IMR-90 (cell line): ENCODE results near the gene CDH13. TPM values are rescaled to one million over a fixed set of nuclear protein-coding genes. Genes with fewer than 3 reads are reported as not detected.

ENCODE experiments used
- ATAC-seq: fragments of 200-7000 bp; cut with Tn5 transposase; 2 replicates; pipeline ENCODE4 v1.9.1; 2020; ENCODE audit warnings: low read depth, mild to moderate bottlenecking, moderate library complexity
- BruUV-seq: library from RNA; stranded (reverse); fragments of 400-500 nt; replicated peaks from 2 replicates; lab custom pipeline; 2021; lab: Mats Ljungman, UMichigan
- CTCF ChIA-PET: fragments of 300-600 bp; formaldehyde crosslinking; extraction: SDS; loops from one replicate; lab custom pipeline; 2021; ENCODE audit warnings: antibody characterized with exemption; lab: Yijun Ruan, JAX
- POLR2A ChIA-PET: fragments of 300-600 bp; sonication (Branson Sonifier 250); formaldehyde crosslinking; loops from one replicate; lab custom pipeline; 2022; ENCODE audit warnings: antibody characterized with exemption; ENCODE audit not compliant: unreplicated experiment; lab: Charles Lee
- DNase-seq: peaks from one replicate; pipeline ENCODE4 v3.0.0; 2013
- H2AFZ ChIP-seq: replicated peaks from 2 replicates; pipeline ENCODE3; 2013; ENCODE audit warnings: low read length, mild to moderate bottlenecking; ENCODE audit not compliant: poor library complexity
- H2AK5ac ChIP-seq: 2 replicates; pipeline ENCODE4 v1.6.1; 2013; ENCODE audit warnings: low read depth, low read length, inconsistent platforms
- H2AK9ac ChIP-seq: replicated peaks from 2 replicates; pipeline ENCODE3; 2013; ENCODE audit warnings: mild to moderate bottlenecking, low read depth, low read length, moderate library complexity; ENCODE audit not compliant: poor library complexity
- H2BK120ac ChIP-seq: 2 replicates; pipeline ENCODE4 v1.6.1; 2013; ENCODE audit warnings: low read depth, low read length, inconsistent platforms
- H2BK15ac ChIP-seq: 3 replicates; pipeline ENCODE4 v1.6.1; 2013; ENCODE audit warnings: low read depth, low read length, inconsistent platforms
- H2BK20ac ChIP-seq: 2 replicates; pipeline ENCODE4 v1.6.1; 2013; ENCODE audit warnings: low read depth, mild to moderate bottlenecking, inconsistent platforms, low read length, moderate library complexity
- H2BK5ac ChIP-seq: 2 replicates; pipeline ENCODE4 v1.6.1; 2013; ENCODE audit warnings: mild to moderate bottlenecking, low read depth, low read length, inconsistent platforms; ENCODE audit not compliant: poor library complexity, severe bottlenecking
- H3K14ac ChIP-seq: replicated peaks from 2 replicates; pipeline ENCODE4 v1.6.1; 2013; ENCODE audit warnings: low read depth, low read length, inconsistent platforms
- H3K18ac ChIP-seq: 2 replicates; pipeline ENCODE4 v1.6.1; 2013; ENCODE audit warnings: low read depth, low read length, control low read depth
- H3K23ac ChIP-seq: 2 replicates; pipeline ENCODE4 v1.6.1; 2013; ENCODE audit warnings: low read depth, low read length, inconsistent platforms
- H3K27ac ChIP-seq: 2 replicates; pipeline ENCODE4 v1.5.1; 2013; ENCODE audit warnings: mild to moderate bottlenecking, control low read depth, low read length; ENCODE audit not compliant: insufficient read depth
- H3K27me3 ChIP-seq: 2 replicates; pipeline ENCODE4 v1.6.1; 2013; ENCODE audit warnings: low read length; ENCODE audit not compliant: control insufficient read depth, insufficient read depth
- H3K36me3 ChIP-seq: 2 replicates; pipeline ENCODE4 v1.6.1; 2013; ENCODE audit warnings: low read length, mixed read lengths; ENCODE audit not compliant: control insufficient read depth, insufficient read depth
- H3K4ac ChIP-seq: 2 replicates; pipeline ENCODE4 v1.6.1; 2013; ENCODE audit warnings: low read depth, low read length, inconsistent platforms
- H3K4me1 ChIP-seq: 2 replicates; pipeline ENCODE4 v1.6.1; 2013; ENCODE audit warnings: low read length, mixed read lengths; ENCODE audit not compliant: control insufficient read depth, insufficient read depth
- H3K4me2 ChIP-seq: 2 replicates; pipeline ENCODE4 v1.6.1; 2013; ENCODE audit warnings: low read depth, mild to moderate bottlenecking, control low read depth, low read length, moderate library complexity
- H3K4me3 ChIP-seq: 2 replicates; pipeline ENCODE4 v1.5.1; 2013; ENCODE audit warnings: low read depth, mild to moderate bottlenecking, control low read depth, low read length, moderate library complexity; ENCODE audit not compliant: insufficient read depth
- H3K56ac ChIP-seq: 2 replicates; pipeline ENCODE4 v1.6.1; 2013; ENCODE audit warnings: low read length, inconsistent platforms; ENCODE audit not compliant: insufficient read depth; ENCODE audit errors: extremely low read depth
- H3K79me1 ChIP-seq, 2 experiments: 2 replicates each; pipeline ENCODE4 v1.6.1; 2013; ENCODE audit warnings: low read length in 2 of 2, inconsistent platforms in 1 of 2, low read depth in 1 of 2
- H3K9ac ChIP-seq: 2 replicates; pipeline ENCODE4 v1.6.1; 2013; ENCODE audit warnings: low read depth, low read length, control low read depth
- H3K9me1 ChIP-seq: 2 replicates; pipeline ENCODE4 v1.6.1; 2013; ENCODE audit warnings: low read length, inconsistent platforms; ENCODE audit not compliant: insufficient read depth
- H3K9me3 ChIP-seq: 2 replicates; pipeline ENCODE4 v1.6.1; 2013; ENCODE audit warnings: low read length; ENCODE audit not compliant: control insufficient read depth, insufficient read depth
- H4K20me1 ChIP-seq: 2 replicates; pipeline ENCODE4 v1.6.1; 2013; ENCODE audit warnings: low read length, inconsistent platforms; ENCODE audit not compliant: insufficient read depth
- H4K5ac ChIP-seq: 2 replicates; pipeline ENCODE4 v1.6.1; 2013; ENCODE audit warnings: mild to moderate bottlenecking, low read depth, low read length, control low read depth
- H4K8ac ChIP-seq, 2 experiments: 2 replicates each; pipeline ENCODE4 v1.6.1; 2013; ENCODE audit warnings: low read depth in 2 of 2, low read length in 2 of 2, control low read depth in 1 of 2, inconsistent platforms in 1 of 2
- H4K91ac ChIP-seq: 2 replicates; pipeline ENCODE4 v1.6.1; 2013; ENCODE audit warnings: low read depth, low read length, inconsistent platforms; ENCODE audit not compliant: insufficient read depth
- ELK1 ChIP-seq: fragments of 150-350 bp; IDR thresholded peaks from 2 replicates; pipeline ENCODE4 v1.6.1; 2016; ENCODE audit warnings: low read depth, mild to moderate bottlenecking, low read length, moderate library complexity, borderline replicate concordance
- WGBS, 2 experiments: methylation state at CpG; one replicate each; pipeline versions ENCODE4 v1.1.5 to v1.1.7; 2013; ENCODE audit warnings: missing lambda C conversion rate in 2 of 2; ENCODE audit not compliant: insufficient read length in 1 of 2; ENCODE audit errors: extremely low coverage in 2 of 2; 5-methylcytosine and 5-hydroxymethylcytosine counted together
- dilution Hi-C: fragments of 300-500 bp; cut with HindIII; formaldehyde crosslinking; loops from one replicate; pipeline ENCODE4 v1.14.3; 2018; ENCODE audit warnings: low sequenced_read_pairs; ENCODE audit not compliant: unreplicated experiment
- in situ Hi-C: fragments of 300-500 bp; cut with MboI; formaldehyde crosslinking; loops from 3 replicates; pipeline ENCODE4 v1.14.3; 2019; ENCODE audit warnings: low sequenced_read_pairs, inconsistent platforms, mixed read lengths
- intact Hi-C: fragments of 100-400 bp; cut with micrococcal nuclease; formaldehyde crosslinking; loops from 2 replicates; pipeline ENCODE4 v1.10.0; 2022
- polyA plus RNA-seq, 3 experiments: library from polyadenylated mRNA; depleted of rRNA; stranded (reverse); fragments of >200 nt; gene quantifications; 2 replicates each; pipeline ENCODE4 v1.2.3, GENCODE V29; 2012; ENCODE audit warnings: low replicate concordance in 1 of 3
- total RNA-seq: library from RNA; depleted of rRNA; stranded (reverse); fragments of >200 nt; gene quantifications from 2 replicates; pipeline ENCODE4 v1.2.3, GENCODE V29; 2012

Gene CDH13
- total and polyA plus RNA-seq, 2 of the 4 experiments (the other 2 are of a cell fraction), result 61.6 to 74.7 TPM

GRCh38 chr16:83804366-83804765, 1177.6 kb downstream of the CDH13 start:
- BruUV-seq, result no TSS peak
- Histone ChIP-seq H2AK5ac (no peak overlapping the region), H3K4me2 (no peak overlapping the region), H2BK20ac (no peak overlapping the region), H4K8ac (no peak overlapping the region), H2AK9ac (no peak overlapping the region), H3K14ac (no peak overlapping the region), H3K4me3 (no peak overlapping the region), H3K36me3 (no peaks in the 10 kb centered on the region), H2BK5ac (no peak overlapping the region), H3K79me1 (peaks cover 10% of the 10 kb centered on the region in 2 experiments), H2BK15ac (no peak overlapping the region), H3K9me3 (no peaks in the 10 kb centered on the region), H4K5ac (no peak overlapping the region), H4K20me1 (peaks cover 9% of the 10 kb centered on the region; the same call in 1 of the 2 replicates), H3K4me1 (peaks cover 12% of the 10 kb centered on the region), H3K9me1 (peaks cover 5% of the 10 kb centered on the region), H4K91ac (no peak overlapping the region), H3K56ac (no peak overlapping the region), H3K18ac (no peak overlapping the region), H2BK120ac (no peak overlapping the region), H3K9ac (no peak overlapping the region), H2AFZ (no peak overlapping the region), H3K23ac (no peak overlapping the region), H3K27me3 (no peaks in the 10 kb centered on the region), H3K27ac (no peak overlapping the region), H3K4ac (no peak overlapping the region)
- dilution Hi-C loops (no loop called here), intact Hi-C loops (no loop called here), in situ Hi-C loops (no loop called here)
- ChIA-PET CTCF (no interaction called here), POLR2A (no interaction called here)
- ATAC-seq (no peak), DNase-seq (no peak)
- WGBS, 2 experiments, result 100% methylated on average over 1 of the region's 5 CpGs; no CpG with 5 or more reads in 1 of the 2 experiments
- no peak for TF ChIP-seq ELK1
